GM18520 (cell line): ENCODE results near the gene RAB33B.

Source experiments
- ATAC-seq: cut with Tn5 transposase; IDR thresholded peaks from one replicate; pipeline ENCODE4 v1.9.1; 2021; ENCODE audit not compliant: unreplicated experiment

RAB33B gene

DNA sequence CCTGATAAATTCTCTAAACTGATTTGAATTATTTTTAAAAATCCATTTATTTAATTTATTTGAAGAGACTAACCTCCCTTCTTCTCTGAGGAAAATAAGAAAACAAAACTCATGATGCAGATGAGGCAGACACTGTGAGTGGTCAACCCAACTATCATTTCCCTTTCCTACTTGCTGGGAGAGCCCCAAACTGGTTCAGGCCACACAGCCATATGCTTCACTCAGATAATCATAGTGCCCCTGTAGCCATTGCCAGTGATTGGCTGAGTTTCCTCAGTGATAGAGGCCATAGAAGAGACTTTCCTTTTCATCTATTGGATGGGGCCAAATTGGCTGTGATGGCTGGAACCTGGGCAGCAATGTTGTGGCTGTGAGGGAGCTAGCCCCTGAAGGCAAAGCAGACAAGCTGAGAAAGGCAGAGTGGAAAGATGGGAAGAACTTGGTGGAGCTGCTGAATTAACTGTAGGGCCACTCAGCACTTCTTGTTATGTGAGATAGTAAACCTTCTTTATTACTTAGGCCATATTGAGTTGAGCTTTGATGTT is 49.8 kb downstream of the RAB33B start:
- ATAC-seq = no peak

DNA sequence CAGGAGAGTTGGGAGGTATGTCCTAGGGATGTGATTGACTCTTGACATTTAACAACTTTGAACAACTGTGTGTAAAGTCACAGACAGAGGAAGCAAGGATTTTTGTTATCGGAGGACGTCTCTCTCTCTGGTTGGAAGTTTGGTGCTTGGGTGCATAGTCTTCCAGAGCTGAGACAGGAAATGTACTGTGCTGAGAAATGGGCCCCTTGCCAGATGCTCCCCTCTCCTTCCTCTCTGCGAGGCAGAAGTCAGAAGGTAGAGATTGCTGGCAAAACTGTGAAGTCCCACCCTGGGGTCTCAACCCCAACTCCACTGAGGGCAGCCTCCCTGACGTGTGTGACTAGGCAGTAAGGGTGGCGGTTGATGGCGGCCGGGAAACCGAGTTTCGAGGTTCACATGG is 52.9 kb downstream of the RAB33B start:
- ATAC-seq = no peak

DNA sequence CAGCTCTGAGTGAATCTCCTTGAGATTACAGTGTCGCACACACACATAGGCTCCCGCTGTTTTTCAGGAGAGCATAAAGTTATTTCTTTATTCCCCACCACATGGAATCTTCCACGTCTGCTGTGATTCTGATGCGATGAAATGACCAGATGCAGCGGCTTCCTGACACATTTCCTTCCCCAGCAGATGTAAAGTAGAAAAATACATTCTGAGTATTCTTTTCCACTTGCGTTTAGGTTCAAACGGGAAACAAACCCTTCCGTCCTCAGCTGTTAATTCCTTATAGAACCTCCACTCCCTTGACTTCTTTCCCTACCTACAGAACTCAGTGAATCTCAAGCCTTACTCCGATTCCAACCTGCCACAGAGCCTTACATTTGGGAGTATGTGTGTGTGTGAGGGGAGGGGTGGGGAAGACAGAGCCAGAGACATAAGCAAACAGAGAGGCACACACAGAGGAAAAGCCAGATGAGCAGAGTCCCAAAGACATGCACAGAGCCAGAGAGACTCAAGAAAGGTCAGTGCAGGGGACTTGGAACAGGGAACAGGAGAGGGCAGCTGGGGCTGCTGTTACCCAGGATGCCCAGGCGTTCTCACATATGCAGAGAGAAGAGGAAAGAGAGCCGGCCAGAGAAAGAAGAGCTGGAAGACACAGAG is 54.8 kb downstream of the RAB33B start:
- ATAC-seq = no peak

DNA sequence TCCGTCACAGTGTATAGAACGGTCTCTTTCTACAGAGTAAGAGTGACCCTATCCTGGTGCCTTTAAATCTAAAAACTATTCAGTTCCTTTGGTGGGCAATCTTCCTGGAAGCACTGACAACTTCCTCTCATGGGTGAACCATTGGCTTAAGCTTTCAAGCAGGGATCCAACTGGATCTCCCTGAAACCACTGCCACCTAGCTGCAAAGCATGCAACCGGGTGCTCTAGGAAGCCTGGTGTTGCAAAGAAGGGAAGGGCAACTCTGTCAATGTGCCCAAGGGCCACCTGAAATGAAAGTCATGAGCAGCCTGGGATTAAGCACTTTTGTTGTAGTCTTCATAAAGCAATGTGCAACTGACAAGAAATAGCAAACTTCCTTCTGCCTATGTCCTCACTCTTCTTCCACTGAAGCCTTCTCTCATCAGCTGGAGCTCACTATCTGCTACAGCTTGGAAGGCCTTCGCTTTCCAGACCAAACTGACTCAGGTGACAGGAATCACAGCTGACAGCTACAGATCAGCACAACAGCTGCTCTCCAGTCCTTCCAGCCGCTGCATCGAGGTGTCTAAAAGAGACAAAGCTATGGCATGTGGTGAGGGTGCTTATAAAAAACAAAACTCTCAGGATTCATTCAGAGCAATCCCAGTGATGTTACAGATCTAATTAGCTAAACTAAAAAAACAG is 55.9 kb downstream of the RAB33B start:
- ATAC-seq = no peak

DNA sequence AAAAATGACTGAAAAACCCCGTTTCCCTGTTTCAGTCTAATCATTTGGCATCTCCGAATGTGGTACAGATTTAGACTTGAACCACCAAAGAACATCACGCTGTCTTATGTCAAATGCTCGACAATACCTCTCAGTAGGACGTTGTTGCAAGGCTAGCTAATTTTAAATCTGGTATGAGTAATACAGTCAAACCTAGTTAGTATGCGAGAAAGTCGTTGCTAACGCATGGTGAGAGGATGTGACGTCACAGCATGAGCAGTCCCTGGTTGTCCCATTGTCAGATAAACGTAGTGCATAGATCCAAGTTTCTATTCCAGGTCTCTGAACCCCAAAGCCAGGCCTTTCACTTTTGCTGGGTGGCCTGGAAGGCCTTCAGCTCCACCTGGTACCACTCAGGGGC is 57.4 kb downstream of the RAB33B start:
- no peak for ATAC-seq

DNA sequence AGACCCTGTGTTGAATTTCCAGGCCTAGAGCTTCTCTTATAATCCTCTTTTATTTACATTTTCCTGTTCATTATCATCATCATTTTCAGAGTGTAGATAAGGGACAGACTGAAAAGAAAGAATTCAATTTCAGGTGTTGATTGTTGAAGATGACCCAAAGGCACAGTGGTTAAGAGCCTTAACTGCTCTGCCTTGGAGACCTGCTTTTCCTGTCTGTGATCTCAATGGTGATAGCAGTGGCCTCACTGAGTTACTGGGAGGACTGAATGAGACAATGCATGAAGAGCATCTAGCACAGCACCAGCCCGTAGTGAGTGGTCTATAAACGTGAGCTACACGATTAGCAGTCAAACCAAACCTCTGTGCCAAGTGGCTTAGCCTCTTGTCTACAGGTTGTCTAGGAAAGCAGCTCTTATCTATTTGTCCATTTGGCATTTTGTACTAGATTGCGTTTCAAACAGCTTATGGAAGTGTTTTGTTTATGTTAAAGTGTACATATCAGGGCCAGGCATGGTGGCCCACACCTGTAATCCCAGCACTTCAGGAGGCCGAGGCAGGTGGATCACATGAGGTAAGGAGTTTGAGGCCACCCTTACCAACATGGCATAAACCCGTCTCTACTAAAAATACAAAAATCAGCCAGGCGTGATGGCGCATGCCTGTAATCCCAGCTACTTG is 60.6 kb downstream of the RAB33B start:
- ATAC-seq = no peak

DNA sequence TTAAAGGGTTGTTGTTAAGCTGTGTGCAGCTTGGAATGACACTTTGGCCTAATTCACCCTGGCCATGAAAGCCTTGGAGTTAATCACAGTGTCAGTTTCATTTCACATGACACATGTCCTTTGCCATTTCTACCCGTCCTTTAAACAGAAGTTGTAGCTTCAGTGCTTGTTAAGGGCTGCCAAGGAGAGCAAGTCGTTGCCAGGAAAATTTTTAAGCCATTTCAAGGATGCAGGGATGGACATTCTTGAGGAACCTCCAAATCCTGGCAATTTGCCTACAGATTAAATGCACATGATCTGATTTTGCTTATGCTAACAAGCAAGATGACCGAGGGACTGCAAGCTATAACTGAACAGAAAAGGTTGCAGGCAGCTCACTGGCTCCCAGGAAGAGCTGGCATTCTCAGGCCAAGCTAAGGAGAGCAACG is 61.6 kb downstream of the RAB33B start:
- no peak for ATAC-seq

DNA sequence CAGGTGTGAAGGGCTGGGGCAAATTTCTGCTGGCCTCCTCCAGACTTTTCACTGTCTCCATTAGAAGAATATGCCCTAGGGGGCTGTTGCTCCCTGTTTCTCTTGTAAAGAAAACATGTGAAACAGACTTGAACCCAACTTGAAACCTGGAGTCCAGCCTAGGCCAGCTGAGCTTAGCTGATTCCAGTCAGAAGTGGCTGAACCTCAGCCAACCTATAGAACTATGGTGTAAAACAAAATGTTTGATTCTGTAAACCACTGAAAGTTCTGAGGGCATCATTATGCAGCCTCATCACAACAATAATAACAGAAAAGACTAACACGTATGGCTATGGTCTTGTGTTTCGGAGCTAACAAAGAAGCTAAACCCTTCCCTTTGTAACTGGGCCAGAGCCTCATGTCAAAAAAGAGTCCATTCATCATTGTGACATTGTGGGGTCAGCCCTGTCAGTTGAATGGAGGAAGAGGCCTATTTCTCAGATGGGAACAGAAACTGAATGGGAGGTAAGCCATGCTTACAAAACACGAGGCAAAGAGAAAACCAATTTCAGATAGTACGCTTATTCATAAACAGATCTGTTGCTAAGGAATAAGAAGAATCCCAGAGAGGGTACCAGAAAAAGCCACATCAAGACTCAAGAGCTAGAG is 68.0 kb downstream of the RAB33B start:
- ATAC-seq = no peak

DNA sequence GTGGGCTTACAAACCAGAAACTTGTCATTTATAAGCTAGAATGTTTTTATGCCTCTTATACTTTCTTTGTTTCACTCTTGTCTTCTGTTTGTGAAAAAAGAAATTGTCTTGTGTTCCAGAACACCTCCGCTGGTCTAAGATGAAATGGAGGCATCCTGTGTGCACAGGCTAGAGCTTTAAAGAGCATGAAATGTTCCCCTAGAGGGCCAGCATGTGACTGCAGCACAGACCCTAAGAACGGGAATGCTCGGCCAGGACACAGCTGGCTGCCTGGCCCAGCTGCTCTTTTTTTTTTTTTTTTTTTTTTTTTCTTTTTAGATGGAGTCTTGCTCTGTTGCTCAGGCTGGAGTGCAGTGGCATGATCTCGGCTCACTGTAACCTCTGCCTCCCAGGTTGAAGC is 68.5 kb downstream of the RAB33B start:
- ATAC-seq = no peak

DNA sequence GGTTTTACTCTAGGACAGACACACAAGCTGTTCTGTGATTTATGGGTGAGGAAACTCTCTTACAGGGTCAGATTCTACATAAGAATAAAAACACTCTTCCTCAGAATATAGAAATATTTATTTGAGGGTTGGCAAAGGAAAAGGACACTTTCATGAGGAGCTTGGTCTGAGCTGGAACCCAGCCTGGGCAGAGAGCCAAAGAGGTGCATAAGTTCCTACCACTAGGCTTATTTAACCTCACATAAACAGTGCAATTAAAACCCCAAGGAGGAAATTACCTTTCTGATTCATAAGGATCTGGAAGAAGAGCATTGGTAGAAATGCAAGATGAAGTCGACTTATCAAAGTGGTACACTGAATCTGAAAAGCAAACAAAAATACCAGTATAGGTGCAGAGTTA is 69.2 kb downstream of the RAB33B start:
- no peak for ATAC-seq

DNA sequence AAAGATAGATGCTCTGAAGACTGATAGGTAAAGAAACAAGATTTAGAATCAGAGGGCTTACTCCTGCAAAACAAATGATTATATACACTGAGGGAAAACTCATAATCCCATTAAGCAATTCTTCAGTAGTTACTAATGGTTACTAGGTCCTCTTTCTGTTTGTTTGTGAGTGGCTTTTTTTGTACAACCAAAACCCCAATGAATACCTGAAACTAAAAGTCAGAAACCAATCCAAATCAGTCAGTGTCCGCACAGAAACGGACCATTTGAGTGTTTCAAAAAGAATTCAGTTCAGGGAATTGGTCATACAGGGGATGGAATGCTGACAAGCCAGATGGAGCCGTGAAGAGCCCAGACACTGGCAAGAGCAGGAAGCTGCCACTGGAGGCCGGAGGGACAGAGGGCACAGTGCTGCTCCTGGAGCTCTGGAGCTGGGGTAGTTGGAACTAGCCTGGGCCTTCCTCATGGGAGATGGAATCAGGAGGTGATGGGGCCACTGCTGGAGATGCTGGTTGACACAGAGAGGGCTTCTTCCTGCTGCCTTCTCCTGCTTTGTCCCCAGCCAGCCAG is 70.2 kb downstream of the RAB33B start:
- ATAC-seq = no peak

DNA sequence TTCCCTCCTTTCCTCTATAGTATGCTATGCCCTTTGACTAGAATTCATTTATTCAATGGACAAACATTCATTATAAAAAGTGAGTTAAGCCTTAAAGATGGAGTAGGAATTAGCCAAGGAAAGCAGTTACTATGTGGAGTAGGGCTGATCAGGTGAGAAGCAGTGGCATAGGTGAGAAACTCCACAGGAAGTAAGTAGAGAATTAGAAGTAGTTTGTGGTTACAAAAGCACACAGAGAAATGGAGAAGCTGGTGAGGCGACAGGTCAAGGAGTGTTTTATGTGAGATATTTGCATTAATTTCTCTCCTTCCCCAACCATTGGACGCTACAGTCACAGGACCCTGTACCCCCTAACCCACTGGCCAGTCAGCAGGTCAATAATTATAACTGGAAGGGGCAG is 71.5 kb downstream of the RAB33B start:
- peak; percentile 47 for ATAC-seq
